Lung (tissue), 12 donors: ENCODE results near the gene GGCT. TPM values are rescaled to one million over a fixed set of nuclear protein-coding genes. Genes with fewer than 3 reads are reported as not detected.
A peak's percentile ranks its signal among the peaks of the same experiment; 100 is the strongest.

Source experiments
- ATAC-seq: fragments of 200-7000 bp; cut with Tn5 transposase; one replicate; pipeline ENCODE4 v1.9.1; 2020; ENCODE audit warnings: moderate number of reproducible peaks; ENCODE audit not compliant: insufficient read depth, low FRiP score
- DNase-seq, 3 donors: peaks; one replicate each; pipeline ENCODE4 v3.0.0-alpha.2; 2013 to 2017
- H3K27ac ChIP-seq, 2 donors: one replicate each; pipeline ENCODE4 v1.5.1; 2013; ENCODE audit warnings: mild to moderate bottlenecking in 2 of 2, moderate library complexity in 2 of 2, control low read depth in 1 of 2, inconsistent platforms in 1 of 2, low read depth in 1 of 2, low read length in 1 of 2
- H3K27me3 ChIP-seq, 3 donors: one replicate each; pipeline ENCODE4 v1.5.1; 2013; ENCODE audit warnings: low read length in 2 of 3; ENCODE audit not compliant: control insufficient read depth in 3 of 3, insufficient read depth in 3 of 3
- H3K36me3 ChIP-seq, 4 donors: one replicate each; pipeline ENCODE4 v1.5.1; 2013; ENCODE audit warnings: low read length in 4 of 4, mild to moderate bottlenecking in 1 of 4, moderate library complexity in 1 of 4; ENCODE audit not compliant: control insufficient read depth in 4 of 4, insufficient read depth in 4 of 4
- H3K4me1 ChIP-seq, 5 donors: one replicate each; pipeline ENCODE4 v1.5.1; 2013; ENCODE audit warnings: low read length in 5 of 5, mild to moderate bottlenecking in 2 of 5, moderate library complexity in 1 of 5; ENCODE audit not compliant: control insufficient read depth in 5 of 5, insufficient read depth in 5 of 5
- H3K4me3 ChIP-seq: one replicate; pipeline ENCODE4 v1.5.1; 2013; ENCODE audit warnings: mild to moderate bottlenecking, control low read depth, moderate library complexity
- H3K9ac ChIP-seq, 2 donors: one replicate each; pipeline ENCODE4 v1.5.1; 2013; ENCODE audit warnings: low read length in 2 of 2, control low read depth in 1 of 2; ENCODE audit not compliant: insufficient read depth in 1 of 2
- H3K9me3 ChIP-seq, 4 donors: one replicate each; pipeline ENCODE4 v1.5.1; 2013; ENCODE audit warnings: low read length in 3 of 4, mild to moderate bottlenecking in 1 of 4, moderate library complexity in 1 of 4; ENCODE audit not compliant: control insufficient read depth in 4 of 4, insufficient read depth in 3 of 4
- WGBS, 2 donors: extraction: QIAGEN DNeasy Blood & Tissue Kit; methylation state at CpG; one replicate each; pipeline ENCODE4 v1.1.7; 2013; 5-methylcytosine and 5-hydroxymethylcytosine counted together
- polyA plus RNA-seq, 2 donors: library from polyadenylated mRNA; stranded (reverse); fragments of 200-250 nt; gene quantifications; one replicate each; pipeline ENCODE4 v1.2.1, GENCODE V29; 2013
- total RNA-seq, 2 donors: library from RNA; depleted of rRNA in 1 of 2; stranded (reverse); fragments of >200 nt in 1 of 2; gene quantifications; one replicate each; pipeline ENCODE4 v1.2.1, GENCODE V29; 2014 to 2021
- TF ChIP-seq, protein P1 (sequence below): IDR thresholded peaks from 2 replicates; pipeline ENCODE4 v1.5.1; 2012; ENCODE audit warnings: mild to moderate bottlenecking; ENCODE audit errors: control extremely low read depth, extremely low read depth
- donor health status: control.
- donor health status: control.
- donor health status: Bipolar disorder and iron deficiency.
- donor health status: healthy.
- donor health status: DM: yes; HTN: yes; CAD: no.

Gene GGCT
- total and polyA plus RNA-seq, 4 donors = 33.1 to 90.1 (median 41.6) TPM

DNA sequence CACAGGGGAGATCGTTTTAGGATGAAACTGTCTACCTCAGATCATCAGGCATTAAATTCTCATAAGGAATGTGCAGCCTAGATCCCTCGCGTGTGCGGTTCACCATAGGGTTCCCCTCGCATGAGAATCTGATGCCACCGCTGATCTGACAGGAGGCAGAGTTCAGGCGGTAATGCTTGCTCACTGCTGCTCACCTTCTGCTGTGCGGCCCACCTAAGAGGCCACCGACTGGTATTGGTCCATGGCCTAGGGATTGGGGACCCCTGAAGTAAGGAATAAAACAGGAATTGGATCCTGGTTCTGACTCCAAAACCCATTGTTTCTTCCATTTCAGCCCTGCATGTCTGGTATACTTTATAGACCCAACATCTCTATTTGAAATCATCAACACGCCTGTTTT is 30.1 kb downstream of the GGCT start:
- H3K4me1 ChIP-seq = peaks cover 34 to 85% (median 47%) of the 10 kb centered on the region in 5 donors
- DNase-seq (no peak), ATAC-seq (no peak)
- H3K27ac ChIP-seq = peak overlapping the region; percentile 36 to 37
- no peaks in the 10 kb centered on the region for H3K9me3 ChIP-seq
- H3K36me3 ChIP-seq = peaks cover 0 to 3% (median 0%) of the 10 kb centered on the region in 4 donors
- no peak overlapping the region for H3K4me3 ChIP-seq
- no peak overlapping the region for H3K9ac ChIP-seq
- TF ChIP-seq, protein P1, sequence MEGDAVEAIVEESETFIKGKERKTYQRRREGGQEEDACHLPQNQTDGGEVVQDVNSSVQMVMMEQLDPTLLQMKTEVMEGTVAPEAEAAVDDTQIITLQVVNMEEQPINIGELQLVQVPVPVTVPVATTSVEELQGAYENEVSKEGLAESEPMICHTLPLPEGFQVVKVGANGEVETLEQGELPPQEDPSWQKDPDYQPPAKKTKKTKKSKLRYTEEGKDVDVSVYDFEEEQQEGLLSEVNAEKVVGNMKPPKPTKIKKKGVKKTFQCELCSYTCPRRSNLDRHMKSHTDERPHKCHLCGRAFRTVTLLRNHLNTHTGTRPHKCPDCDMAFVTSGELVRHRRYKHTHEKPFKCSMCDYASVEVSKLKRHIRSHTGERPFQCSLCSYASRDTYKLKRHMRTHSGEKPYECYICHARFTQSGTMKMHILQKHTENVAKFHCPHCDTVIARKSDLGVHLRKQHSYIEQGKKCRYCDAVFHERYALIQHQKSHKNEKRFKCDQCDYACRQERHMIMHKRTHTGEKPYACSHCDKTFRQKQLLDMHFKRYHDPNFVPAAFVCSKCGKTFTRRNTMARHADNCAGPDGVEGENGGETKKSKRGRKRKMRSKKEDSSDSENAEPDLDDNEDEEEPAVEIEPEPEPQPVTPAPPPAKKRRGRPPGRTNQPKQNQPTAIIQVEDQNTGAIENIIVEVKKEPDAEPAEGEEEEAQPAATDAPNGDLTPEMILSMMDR = no peak
- WGBS, 2 donors = 96% methylated on average over 10 of the region's 10 CpGs
- no peaks in the 10 kb centered on the region for H3K27me3 ChIP-seq

DNA sequence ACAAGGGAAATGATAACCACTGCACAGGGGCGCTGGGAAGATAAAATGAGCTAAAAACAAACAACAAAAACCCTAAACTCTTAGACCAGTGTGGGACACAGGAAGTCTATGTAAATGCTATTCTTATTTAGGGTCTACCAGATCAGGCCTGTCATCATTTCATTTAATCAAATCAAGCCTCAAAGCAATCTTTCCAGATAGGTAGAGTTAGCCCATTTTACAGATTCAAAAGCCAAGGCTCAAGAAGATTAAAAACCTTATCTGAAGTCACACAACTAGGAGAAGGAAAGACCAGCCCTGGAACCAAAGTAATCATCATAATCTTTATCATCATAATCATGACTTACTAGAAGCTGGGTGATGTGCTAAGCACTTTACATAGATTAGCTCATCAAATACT is 30.7 kb downstream of the GGCT start:
- TF ChIP-seq, protein P1 = no peak
- 79 to 87% methylated on average over 1 of the region's 1 CpG for WGBS, 2 donors
- Histone ChIP-seq H3K27me3 (no peaks in the 10 kb centered on the region), H3K27ac (no peak overlapping the region), H3K4me1 (peaks cover 39 to 86% (median 50%) of the 10 kb centered on the region in 5 donors), H3K36me3 (peaks cover 0 to 3% (median 0%) of the 10 kb centered on the region in 4 donors), H3K4me3 (no peak overlapping the region), H3K9ac (no peak overlapping the region), H3K9me3 (no peaks in the 10 kb centered on the region)
- ATAC-seq (no peak), DNase-seq (no peak)

GRCh38 chr7:30472784-30473775 is 31.5 kb downstream of the GGCT start:
- Histone ChIP-seq H3K4me1 (peaks cover 47 to 89% (median 52%) of the 10 kb centered on the region in 5 donors), H3K27ac (peak overlapping the region; percentile 56 to 68), H3K9ac (no peak overlapping the region), H3K36me3 (peaks cover 0 to 3% (median 0%) of the 10 kb centered on the region in 4 donors), H3K9me3 (no peaks in the 10 kb centered on the region), H3K27me3 (no peaks in the 10 kb centered on the region), H3K4me3 (no peak overlapping the region)
- DNase-seq = peak; percentile 38 to 59 (median 42)
- 50 to 58% methylated on average over 4 of the region's 4 CpGs for WGBS, 2 donors
- ATAC-seq = no peak
- TF ChIP-seq, protein P1 = no peak
